WERI-Rb-1 (cell line): Measurements from ENCODE around the gene GNG11.

Experiments
- DNase-seq: peaks from one replicate; pipeline ENCODE4 v3.0.0-alpha.2; 2020
- H3K27ac ChIP-seq: fragments of 250-450 bp; sonication (Bioruptor Pico); 2 replicates; pipeline ENCODE4 v1.5.1; 2020; ENCODE audit warnings: mild to moderate bottlenecking, moderate library complexity
- H3K27me3 ChIP-seq: fragments of 250-450 bp; sonication (Bioruptor Pico); 2 replicates; pipeline ENCODE4 v1.5.1; 2021; ENCODE audit warnings: mild to moderate bottlenecking, low read depth, moderate library complexity; ENCODE audit not compliant: insufficient read depth, severe bottlenecking
- H3K36me3 ChIP-seq: fragments of 250-450 bp; sonication (Bioruptor Pico); 2 replicates; pipeline ENCODE4 v1.5.1; 2020; ENCODE audit warnings: mild to moderate bottlenecking, moderate library complexity
- H3K4me3 ChIP-seq: 2 replicates; pipeline ENCODE4 v1.5.1; 2011; ENCODE audit warnings: low read depth, mild to moderate bottlenecking, control low read depth, low read length
- H3K9me3 ChIP-seq: fragments of 250-450 bp; sonication (Bioruptor Pico); 2 replicates; pipeline ENCODE4 v1.5.1; 2021; ENCODE audit warnings: mild to moderate bottlenecking, moderate library complexity; ENCODE audit not compliant: severe bottlenecking
- CTCF ChIP-seq: IDR thresholded peaks from 2 replicates; pipeline ENCODE4 v1.5.1; 2011; ENCODE audit warnings: low read depth, mild to moderate bottlenecking, control low read depth, inconsistent platforms, low read length

Gene GNG11

GRCh38 chr7:93958216-93958615, 36.7 kb downstream of the GNG11 start:
- Histone ChIP-seq H3K27ac (no peak overlapping the region), H3K4me3 (no peak overlapping the region), H3K9me3 (no peaks in the 10 kb centered on the region), H3K36me3 (no peaks in the 10 kb centered on the region), H3K27me3 (no peaks in the 10 kb centered on the region)
- no peak for DNase-seq
- no peak for TF ChIP-seq CTCF

GRCh38 chr7:93958651-93959050, 37.1 kb downstream of the GNG11 start:
- no peak for DNase-seq
- H3K36me3 ChIP-seq, result no peaks in the 10 kb centered on the region

GRCh38 chr7:93960986-93961385, 39.5 kb downstream of the GNG11 start:
- no peak for TF ChIP-seq CTCF
- Histone ChIP-seq H3K27me3 (no peaks in the 10 kb centered on the region), H3K36me3 (no peaks in the 10 kb centered on the region), H3K9me3 (no peaks in the 10 kb centered on the region), H3K4me3 (no peak overlapping the region), H3K27ac (no peak overlapping the region)
- no peak for DNase-seq

More at GRCh38 chr7:93958651-93959050, 37.1 kb downstream of the GNG11 start:
- no peak for TF ChIP-seq CTCF
- H3K4me3 ChIP-seq, result no peak overlapping the region
- H3K9me3 ChIP-seq, result no peaks in the 10 kb centered on the region
- H3K27me3 ChIP-seq, result no peaks in the 10 kb centered on the region
- no peak overlapping the region for H3K27ac ChIP-seq

- no peaks in the 10 kb centered on the region for H3K36me3 ChIP-seq
- H3K27ac ChIP-seq, result no peak overlapping the region
- H3K9me3 ChIP-seq, result no peaks in the 10 kb centered on the region
- H3K4me3 ChIP-seq, result no peak overlapping the region
- TF ChIP-seq CTCF, result no peak
- no peaks in the 10 kb centered on the region for H3K27me3 ChIP-seq
- no peak for DNase-seq
Observed at GRCh38 chr7:93964262-93964661, 42.7 kb downstream of the GNG11 start.

- H3K9me3 ChIP-seq, result no peaks in the 10 kb centered on the region
- H3K27ac ChIP-seq, result no peak overlapping the region
Observed at GRCh38 chr7:93964813-93965212, 43.3 kb downstream of the GNG11 start.

More at GRCh38 chr7:93964813-93965212, 43.3 kb downstream of the GNG11 start:
- Histone ChIP-seq H3K36me3 (no peaks in the 10 kb centered on the region), H3K27me3 (no peaks in the 10 kb centered on the region), H3K4me3 (no peak overlapping the region)
- TF ChIP-seq CTCF, result no peak
- no peak for DNase-seq
